ENCODE measurements around the gene STON1. TPM values are rescaled to one million over a fixed set of nuclear protein-coding genes. Genes with fewer than 3 reads are reported as not detected.

The STON1 gene
- total and polyA plus RNA-seq, 2 of the 8 experiments (the other 6 are each of a cell fraction or from before 2014, with no cell fraction given), result 5.0 to 10.1 TPM

GRCh38 chr2:48567671-48568070 is 37.7 kb downstream of the STON1 start:
- H3K4me3 ChIP-seq (ENCODE audit: extremely low read depth in 1 of 4, insufficient read depth in 2 of 4, low read depth in 3 of 4, low read length in 4 of 4), result no peak overlapping the region
- H2AK5ac ChIP-seq (ENCODE audit: low read depth, low read length), result no peak overlapping the region
- H3K56ac ChIP-seq (replicated peaks; ENCODE audit: insufficient read length, low read depth, low read length), result no peak overlapping the region
- no peak overlapping the region for H3K4me2 ChIP-seq (ENCODE audit: insufficient read depth in 1 of 2, low read depth in 2 of 2, low read length in 2 of 2)
- H3K14ac ChIP-seq (ENCODE audit: insufficient read length), result no peak overlapping the region
- H3K4ac ChIP-seq (replicated peaks; ENCODE audit: insufficient read length, low read depth, low read length), result no peak overlapping the region
- FAIRE-seq (no peak), DNase-seq (ENCODE audit: low read depth in 1 of 2, low spot score in 2 of 2) (no peak)
- peaks cover 0 to under 1% (median 0%) of the 10 kb centered on the region in 4 experiments; a peak in 1 of 7 replicates for H3K4me1 ChIP-seq (replicated peaks in 1 of 4; ENCODE audit: control insufficient read depth in 3 of 4, insufficient read depth in 4 of 4, low read length in 3 of 4)
- H4K91ac ChIP-seq (replicated peaks; ENCODE audit: insufficient read length, low read length), result no peak overlapping the region
- no peak overlapping the region for H4K8ac ChIP-seq (ENCODE audit: extremely low read depth, insufficient read depth, low read length)
- H3K27ac ChIP-seq (ENCODE audit: low read depth, low read length), result no peak overlapping the region
- no peaks in the 10 kb centered on the region for H3K36me3 ChIP-seq (ENCODE audit: control insufficient read depth in 2 of 4, insufficient read depth in 4 of 4, low read length in 3 of 4)
- no peak overlapping the region for H3K18ac ChIP-seq (ENCODE audit: extremely low read depth, low read length)
- ChIA-PET POLR2A (ENCODE audit: partially characterized antibody) (no interaction called here), CTCF (ENCODE audit: partially characterized antibody) (interaction anchor here (1.1 to 2.1 kb wide), 4 partner anchors 18 to 27 kb away, joined by 3 to 11 read pairs (median 6); no protein-coding TSS in a partner anchor)
- WGBS, 2 experiments (ENCODE audit: extremely low coverage in 1 of 2, insufficient coverage in 1 of 2, insufficient read length in 1 of 2, insufficient replicate concordance in 2 of 2, low coverage in 1 of 2, low lambda C conversion rate in 2 of 2, missing lambda C conversion rate in 1 of 2), result 91% methylated on average over 4 of the region's 4 CpGs; no CpG with 5 or more reads in 1 of the 2 experiments
- H4K5ac ChIP-seq (ENCODE audit: insufficient read length, low read depth, low read length), result no peak overlapping the region
- no peak overlapping the region for H2BK20ac ChIP-seq (ENCODE audit: low read length)
- H2BK12ac ChIP-seq (ENCODE audit: low read depth, low read length), result no peak overlapping the region
- H2BK15ac ChIP-seq (ENCODE audit: low read length), result no peak overlapping the region
- H3K27me3 ChIP-seq (replicated peaks in 1 of 4; ENCODE audit: control insufficient read depth in 3 of 4, extremely low read depth in 1 of 4, insufficient read depth in 3 of 4, low read length in 3 of 4), result no peaks in the 10 kb centered on the region
- no peak overlapping the region for H2BK5ac ChIP-seq (ENCODE audit: low read depth, low read length)
- no peak overlapping the region for H3K23ac ChIP-seq (ENCODE audit: insufficient read length)
- H2AFZ ChIP-seq (ENCODE audit: low read length), result no peak overlapping the region
- H3K79me1 ChIP-seq (ENCODE audit: low read depth, low read length), result no peaks in the 10 kb centered on the region
- H4K20me1 ChIP-seq (replicated peaks in 1 of 2; ENCODE audit: control insufficient read depth in 1 of 2, insufficient read depth in 2 of 2, low read length in 2 of 2), result peaks cover 0 to 2% of the 10 kb centered on the region in 2 experiments
- H3K9ac ChIP-seq (replicated peaks in 1 of 4; ENCODE audit: extremely low read depth in 1 of 4, low read depth in 3 of 4, low read length in 3 of 4), result no peak overlapping the region
- H3K79me2 ChIP-seq (ENCODE audit: control insufficient read depth in 1 of 2, insufficient read depth in 2 of 2, low read length in 2 of 2), result no peaks in the 10 kb centered on the region
- no peaks in the 10 kb centered on the region for H3K9me3 ChIP-seq (ENCODE audit: insufficient read depth in 2 of 2, low read depth in 1 of 2, low read length in 1 of 2)
- no peak overlapping the region for H2BK120ac ChIP-seq (replicated peaks; ENCODE audit: low read depth, low read length)
- no peaks in the 10 kb centered on the region for H3K23me2 ChIP-seq (ENCODE audit: low read depth, low read length)
- no peak for TF ChIP-seq YY1 (IDR thresholded peaks at IDR 0.05; ENCODE audit: low read depth, low read length)
- TF ChIP-seq USF2 (IDR thresholded peaks at IDR 0.05; ENCODE audit: low read length), result no peak
- no peak for TF ChIP-seq CTCF (IDR thresholded peaks at IDR 0.05; ENCODE audit: control extremely low read depth in 1 of 3, insufficient read depth in 1 of 3, low read depth in 1 of 3, low read length in 3 of 3)
- no peak for TF ChIP-seq GTF2F1 (IDR thresholded peaks at IDR 0.05; ENCODE audit: borderline replicate concordance, low read depth, low read length)
- TF ChIP-seq RNF2 (IDR thresholded peaks at IDR 0.05; ENCODE audit: borderline replicate concordance, low read depth, low read length, missing control alignments, poor library complexity, severe bottlenecking), result no peak
- no peak for TF ChIP-seq POLR2A (IDR thresholded peaks at IDR 0.05; ENCODE audit: control extremely low read depth in 1 of 2, low read depth in 2 of 2, low read length in 2 of 2)
- TF ChIP-seq BCL11A (IDR thresholded peaks at IDR 0.05; ENCODE audit: low read depth in 2 of 2, low read length in 2 of 2), result no peak
- TF ChIP-seq KDM5A (IDR thresholded peaks at IDR 0.05; ENCODE audit: low read length), result no peak
- no peak for TF ChIP-seq SIN3A (conservative IDR thresholded peaks at IDR 0.05 in 1 of 2, IDR thresholded peaks at IDR 0.05 in 1 of 2; ENCODE audit: low read depth in 1 of 2, low read length in 2 of 2)
- no peak for TF ChIP-seq ZNF274 (IDR thresholded peaks at IDR 0.05; ENCODE audit: borderline replicate concordance, extremely low read depth, low read length)
